ENCODE data around the gene SOX21.
"Not testable (repeated sequence)": the region's sequence is repeated elsewhere in the genome, so short reads cannot be mapped to it uniquely, and the experiment has no call there.

SOX21 gene

GRCh38 chr13:94712287-94712811 lies at the start of gene SOX21:
Gene SOX21, minus strand, starts transcription at chr13:94712545. Its CDS starts 496 bp downstream, at chr13:94712049.
- in situ Hi-C loops (cut with HindIII; ENCODE audit: low sequenced_read_pairs), result no loop called here

- in situ Hi-C loops (cut with HindIII; ENCODE audit: low sequenced_read_pairs), result no loop called here
These were observed 49.1 kb upstream of the SOX21 start for GRCh38 chr13:94761407-94761806.

GRCh38 chr13:94759120-94759728 lies 46.9 kb upstream of the SOX21 start:
- in situ Hi-C loops (cut with HindIII; ENCODE audit: low sequenced_read_pairs), result no loop called here

GRCh38 chr13:94758436-94758960 lies 46.2 kb upstream of the SOX21 start:
- in situ Hi-C loops (cut with HindIII; ENCODE audit: low sequenced_read_pairs), result no loop called here

- in situ Hi-C loops (cut with HindIII; ENCODE audit: low sequenced_read_pairs), result no loop called here
These were observed 41.0 kb upstream of the SOX21 start for GRCh38 chr13:94753327-94753726.

- in situ Hi-C loops (cut with HindIII; ENCODE audit: low sequenced_read_pairs), result no loop called here
These were observed 36.8 kb upstream of the SOX21 start for GRCh38 chr13:94749162-94749561.

GRCh38 chr13:94739235-94739634 lies 26.9 kb upstream of the SOX21 start:
- in situ Hi-C loops (cut with HindIII; ENCODE audit: low sequenced_read_pairs), result no loop called here

- in situ Hi-C loops (cut with HindIII; ENCODE audit: low sequenced_read_pairs), result no loop called here
These were observed 18.7 kb upstream of the SOX21 start for GRCh38 chr13:94731028-94731427.

GRCh38 chr13:94729941-94730340 lies 17.6 kb upstream of the SOX21 start:
- in situ Hi-C loops (cut with HindIII; ENCODE audit: low sequenced_read_pairs), result not testable (repeated sequence)

- in situ Hi-C loops (cut with HindIII; ENCODE audit: low sequenced_read_pairs), result no loop called here
These were observed 14.1 kb upstream of the SOX21 start for GRCh38 chr13:94726425-94726824.

- in situ Hi-C loops (cut with HindIII; ENCODE audit: low sequenced_read_pairs), result no loop called here
These were observed 10.4 kb upstream of the SOX21 start for GRCh38 chr13:94722609-94723345.

GRCh38 chr13:94718697-94719096 lies 6.4 kb upstream of the SOX21 start:
- in situ Hi-C loops (cut with HindIII; ENCODE audit: low sequenced_read_pairs), result not testable (repeated sequence)

- in situ Hi-C loops (cut with HindIII; ENCODE audit: low sequenced_read_pairs), result no loop called here
These were observed 5.6 kb upstream of the SOX21 start for GRCh38 chr13:94717916-94718315.

GRCh38 chr13:94716016-94716415 lies 3.7 kb upstream of the SOX21 start:
- in situ Hi-C loops (cut with HindIII; ENCODE audit: low sequenced_read_pairs), result no loop called here

GRCh38 chr13:94713561-94714182 lies 1.3 kb upstream of the SOX21 start:
- in situ Hi-C loops (cut with HindIII; ENCODE audit: low sequenced_read_pairs), result no loop called here

- in situ Hi-C loops (cut with HindIII; ENCODE audit: low sequenced_read_pairs), result no loop called here
These were observed 641 bp upstream of the SOX21 start for GRCh38 chr13:94712812-94713560.

GRCh38 chr13:94711561-94712286 lies 621 bp downstream of the SOX21 start:
- in situ Hi-C loops (cut with HindIII; ENCODE audit: low sequenced_read_pairs), result no loop called here

- in situ Hi-C loops (cut with HindIII; ENCODE audit: low sequenced_read_pairs), result no loop called here
These were observed 1.3 kb downstream of the SOX21 start for GRCh38 chr13:94710881-94711560.

- in situ Hi-C loops (cut with HindIII; ENCODE audit: low sequenced_read_pairs), result no loop called here
These were observed 2.1 kb downstream of the SOX21 start for GRCh38 chr13:94710065-94710781.
